Measurements from ENCODE around the gene AQP1. TPM values are rescaled to one million over a fixed set of nuclear protein-coding genes. Genes with fewer than 3 reads are reported as not detected.

AQP1 gene
- total RNA-seq, 1 experiment from 2014 or later, result 0.52 TPM

- no peak overlapping the region for H3K4me3 ChIP-seq (ENCODE audit: low read depth, low read length)
- H3K36me3 Mint-ChIP-seq (ENCODE audit: insufficient read depth, unreplicated experiment), result no peaks in the 10 kb centered on the region
- H3K27me3 Mint-ChIP-seq (ENCODE audit: insufficient read depth, unreplicated experiment), result no peaks in the 10 kb centered on the region
- H3K4me3 Mint-ChIP-seq (ENCODE audit: unreplicated experiment), result no peak overlapping the region
- ChIA-PET POLR2A (no interaction called here), CTCF (no interaction called here)
- peaks cover 5% of the 10 kb centered on the region for H3K4me1 Mint-ChIP-seq (ENCODE audit: low read depth, unreplicated experiment)
- no peaks in the 10 kb centered on the region for H3K4me1 ChIP-seq
- BruUV-seq (replicated peaks), result no TSS peak
- no peak for TF ChIP-seq CTCF (IDR thresholded peaks at IDR 0.05; ENCODE audit: insufficient read depth in 1 of 2, low read depth in 1 of 2, low read length in 1 of 2, severe bottlenecking in 1 of 2, unreplicated experiment in 1 of 2)
- H3K36me3 ChIP-seq (ENCODE audit: control insufficient read depth, insufficient read depth, low read length), result no peaks in the 10 kb centered on the region
- H3K27ac Mint-ChIP-seq (ENCODE audit: unreplicated experiment), result no peak overlapping the region
- intact Hi-C loops (cut with micrococcal nuclease; ENCODE audit: unreplicated experiment), result no loop called here
- no peak for DNase-seq
- H3K9me3 ChIP-seq, result no peaks in the 10 kb centered on the region
- no peaks in the 10 kb centered on the region for H3K27me3 ChIP-seq (replicated peaks; ENCODE audit: control insufficient read depth, insufficient read depth, low read length)
- no peaks in the 10 kb centered on the region for H3K9me3 Mint-ChIP-seq (ENCODE audit: unreplicated experiment)
These were observed 7.1 kb upstream of the AQP1 start for GRCh38 chr7:30904561-30904960.

- Mint-ChIP-seq H3K4me3 (ENCODE audit: unreplicated experiment) (no peak overlapping the region), H3K27me3 (ENCODE audit: insufficient read depth, unreplicated experiment) (no peaks in the 10 kb centered on the region), H3K4me1 (ENCODE audit: low read depth, unreplicated experiment) (peaks cover 5% of the 10 kb centered on the region), H3K36me3 (ENCODE audit: insufficient read depth, unreplicated experiment) (no peaks in the 10 kb centered on the region), H3K9me3 (ENCODE audit: unreplicated experiment) (no peaks in the 10 kb centered on the region), H3K27ac (ENCODE audit: unreplicated experiment) (peak overlapping the region; percentile 19)
- BruUV-seq (replicated peaks), result no TSS peak
- intact Hi-C loops (cut with micrococcal nuclease; ENCODE audit: unreplicated experiment), result no loop called here
- no peak for DNase-seq
- Histone ChIP-seq H3K27me3 (replicated peaks; ENCODE audit: control insufficient read depth, insufficient read depth, low read length) (no peaks in the 10 kb centered on the region), H3K9me3 (no peaks in the 10 kb centered on the region), H3K4me3 (ENCODE audit: low read depth, low read length) (no peak overlapping the region), H3K4me1 (no peaks in the 10 kb centered on the region; the same call in 1 of the 2 replicates), H3K36me3 (ENCODE audit: control insufficient read depth, insufficient read depth, low read length) (no peaks in the 10 kb centered on the region)
- no peak for TF ChIP-seq CTCF (IDR thresholded peaks at IDR 0.05; ENCODE audit: insufficient read depth in 1 of 2, low read depth in 1 of 2, low read length in 1 of 2, severe bottlenecking in 1 of 2, unreplicated experiment in 1 of 2)
- ChIA-PET CTCF (no interaction called here), POLR2A (no interaction called here)
These were observed 6.3 kb upstream of the AQP1 start for GRCh38 chr7:30905078-30906012.

- ChIA-PET CTCF (no interaction called here), POLR2A (no interaction called here)
- no peak overlapping the region for H3K4me3 Mint-ChIP-seq (ENCODE audit: unreplicated experiment)
- no peaks in the 10 kb centered on the region for H3K27me3 Mint-ChIP-seq (ENCODE audit: insufficient read depth, unreplicated experiment)
- no peaks in the 10 kb centered on the region for H3K27me3 ChIP-seq (replicated peaks; ENCODE audit: control insufficient read depth, insufficient read depth, low read length)
- no peak overlapping the region for H3K4me3 ChIP-seq (ENCODE audit: low read depth, low read length)
- DNase-seq, result no peak
- H3K9me3 Mint-ChIP-seq (ENCODE audit: unreplicated experiment), result no peaks in the 10 kb centered on the region
- no peaks in the 10 kb centered on the region; the same call in 1 of the 2 replicates for H3K4me1 ChIP-seq
- H3K4me1 Mint-ChIP-seq (ENCODE audit: low read depth, unreplicated experiment), result peaks cover 11% of the 10 kb centered on the region
- H3K9me3 ChIP-seq, result no peaks in the 10 kb centered on the region
- no TSS peak for BruUV-seq (replicated peaks)
- H3K36me3 Mint-ChIP-seq (ENCODE audit: insufficient read depth, unreplicated experiment), result no peaks in the 10 kb centered on the region
- TF ChIP-seq CTCF (IDR thresholded peaks at IDR 0.05; ENCODE audit: insufficient read depth in 1 of 2, low read depth in 1 of 2, low read length in 1 of 2, severe bottlenecking in 1 of 2, unreplicated experiment in 1 of 2), result no peak
- intact Hi-C loops (cut with micrococcal nuclease; ENCODE audit: unreplicated experiment), result no loop called here
- H3K36me3 ChIP-seq (ENCODE audit: control insufficient read depth, insufficient read depth, low read length), result no peaks in the 10 kb centered on the region
- H3K27ac Mint-ChIP-seq (ENCODE audit: unreplicated experiment), result no peak overlapping the region
These were observed 5.6 kb upstream of the AQP1 start for GRCh38 chr7:30906014-30906413.

Measured in Caco-2 (cell line).